Iris pigment epithelial cell (primary cell): ENCODE results near the gene RFFL.
"Not testable (repeated sequence)": the region's sequence is repeated elsewhere in the genome, so short reads cannot be mapped to it uniquely, and the experiment has no call there.

ENCODE experiments used
- DNase-seq: peaks from one replicate; pipeline ENCODE4 v3.0.0-alpha.2; 2011; ENCODE audit warnings: low read depth

Gene RFFL

GRCh38 chr17:35006345-35006744, 57.2 kb downstream of the RFFL start:
- DNase-seq, result no peak

- no peak for DNase-seq
Observed at GRCh38 chr17:35003778-35004177, 59.7 kb downstream of the RFFL start.

GRCh38 chr17:35002876-35003551, 60.5 kb downstream of the RFFL start:
- peak; percentile 53 for DNase-seq

- no peak for DNase-seq
Observed at GRCh38 chr17:35001549-35001948, 62.0 kb downstream of the RFFL start.

GRCh38 chr17:35000965-35001364, 62.5 kb downstream of the RFFL start:
- not testable (repeated sequence) for DNase-seq

GRCh38 chr17:34999456-34999855, 64.1 kb downstream of the RFFL start:
- no peak for DNase-seq

- DNase-seq, result peak; percentile 78
Observed at GRCh38 chr17:34998205-34998604, 65.3 kb downstream of the RFFL start.

- peak; percentile 95 for DNase-seq
Observed at GRCh38 chr17:34997355-34997862, 66.1 kb downstream of the RFFL start.

- DNase-seq, result no peak
Observed at GRCh38 chr17:34996422-34997285, 66.9 kb downstream of the RFFL start.

GRCh38 chr17:34993031-34993430, 70.5 kb downstream of the RFFL start:
- no peak for DNase-seq

GRCh38 chr17:34991606-34992005, 71.9 kb downstream of the RFFL start:
- DNase-seq, result no peak

GRCh38 chr17:34990921-34991365, 72.6 kb downstream of the RFFL start:
- no peak for DNase-seq

GRCh38 chr17:34989473-34989872, 74.0 kb downstream of the RFFL start:
- no peak for DNase-seq

- DNase-seq, result no peak
Observed at GRCh38 chr17:34988644-34989043, 74.9 kb downstream of the RFFL start.

GRCh38 chr17:34987232-34987631, 76.3 kb downstream of the RFFL start:
- DNase-seq, result no peak

- DNase-seq, result peak; percentile 18
Observed at GRCh38 chr17:34981538-34982241, 81.8 kb downstream of the RFFL start.

GRCh38 chr17:34980681-34981537, 82.6 kb downstream of the RFFL start:
- peak; percentile 89 for DNase-seq

GRCh38 chr17:34980353-34980680, 83.2 kb downstream of the RFFL start, which contains the start of gene LIG3:
Gene LIG3 (plus strand): TSS chr17:34980512. CDS start chr17:34983006, 2,494 bp downstream.
- DNase-seq, result peak; percentile 93

- peak; percentile 46 for DNase-seq
Observed at GRCh38 chr17:34979650-34980352, 83.7 kb downstream of the RFFL start.

- DNase-seq, result no peak
Observed at GRCh38 chr17:34979153-34979552, 84.4 kb downstream of the RFFL start.
